ENCODE data around the gene TMEM256.

TMEM256 gene

GRCh38 chr17:7407082-7407481 lies 3.2 kb upstream of the TMEM256 start:
- TF ChIP-seq FOXP2 (optimal IDR thresholded peaks at IDR 0.05; ENCODE audit: borderline replicate concordance, extremely low read depth, extremely low read length, insufficient read depth) (no peak), SIN3A (IDR thresholded peaks at IDR 0.05; ENCODE audit: borderline replicate concordance, insufficient read depth, low read length) (no peak), TAF1 (IDR thresholded peaks at IDR 0.05; ENCODE audit: borderline replicate concordance, insufficient read depth, low read length) (no peak), REST (IDR thresholded peaks at IDR 0.05; ENCODE audit: insufficient read depth in 1 of 2, low read depth in 2 of 2, low read length in 2 of 2) (no peak), POLR2AphosphoS5 (IDR thresholded peaks at IDR 0.05; ENCODE audit: low read depth, low read length) (no peak)

DNA sequence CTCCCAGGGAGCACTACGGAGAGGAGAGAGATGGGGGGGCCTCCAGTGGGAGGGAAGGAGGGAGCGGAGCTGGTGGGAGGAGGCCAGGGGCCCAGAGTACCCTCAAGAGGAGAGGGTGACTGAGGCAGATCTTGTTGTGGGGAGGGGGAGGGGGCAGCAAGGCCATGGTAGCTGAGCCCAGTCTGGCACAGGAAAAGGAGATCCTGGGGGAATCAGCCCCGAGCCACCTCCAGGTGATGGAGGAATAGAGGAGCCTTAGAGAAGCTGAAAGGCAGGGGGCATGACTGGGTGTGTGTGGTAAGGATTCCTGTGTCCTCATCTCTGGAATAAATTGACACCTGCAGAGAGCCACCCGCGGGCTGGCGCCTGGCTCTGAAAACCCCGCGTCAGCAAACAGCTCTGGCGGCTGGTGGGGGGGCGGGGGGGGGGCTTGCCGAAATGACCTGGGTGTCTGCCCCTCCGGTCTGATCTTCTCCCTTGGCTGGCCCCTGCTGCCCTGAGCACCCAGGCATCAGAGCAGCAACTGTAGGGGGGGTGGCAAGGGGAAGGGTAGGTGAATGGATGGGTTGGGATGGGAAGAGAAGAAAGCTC lies 2.4 kb upstream of the TMEM256 start:
- no peak for TF ChIP-seq SIN3A (IDR thresholded peaks at IDR 0.05; ENCODE audit: borderline replicate concordance, insufficient read depth, low read length)
- no peak for TF ChIP-seq REST (IDR thresholded peaks at IDR 0.05; ENCODE audit: insufficient read depth in 1 of 2, low read depth in 2 of 2, low read length in 2 of 2)
- no peak for TF ChIP-seq POLR2AphosphoS5 (IDR thresholded peaks at IDR 0.05; ENCODE audit: low read depth, low read length)
- TF ChIP-seq FOXP2 (optimal IDR thresholded peaks at IDR 0.05; ENCODE audit: borderline replicate concordance, extremely low read depth, extremely low read length, insufficient read depth): no peak
- no peak for TF ChIP-seq TAF1 (IDR thresholded peaks at IDR 0.05; ENCODE audit: borderline replicate concordance, insufficient read depth, low read length)

DNA sequence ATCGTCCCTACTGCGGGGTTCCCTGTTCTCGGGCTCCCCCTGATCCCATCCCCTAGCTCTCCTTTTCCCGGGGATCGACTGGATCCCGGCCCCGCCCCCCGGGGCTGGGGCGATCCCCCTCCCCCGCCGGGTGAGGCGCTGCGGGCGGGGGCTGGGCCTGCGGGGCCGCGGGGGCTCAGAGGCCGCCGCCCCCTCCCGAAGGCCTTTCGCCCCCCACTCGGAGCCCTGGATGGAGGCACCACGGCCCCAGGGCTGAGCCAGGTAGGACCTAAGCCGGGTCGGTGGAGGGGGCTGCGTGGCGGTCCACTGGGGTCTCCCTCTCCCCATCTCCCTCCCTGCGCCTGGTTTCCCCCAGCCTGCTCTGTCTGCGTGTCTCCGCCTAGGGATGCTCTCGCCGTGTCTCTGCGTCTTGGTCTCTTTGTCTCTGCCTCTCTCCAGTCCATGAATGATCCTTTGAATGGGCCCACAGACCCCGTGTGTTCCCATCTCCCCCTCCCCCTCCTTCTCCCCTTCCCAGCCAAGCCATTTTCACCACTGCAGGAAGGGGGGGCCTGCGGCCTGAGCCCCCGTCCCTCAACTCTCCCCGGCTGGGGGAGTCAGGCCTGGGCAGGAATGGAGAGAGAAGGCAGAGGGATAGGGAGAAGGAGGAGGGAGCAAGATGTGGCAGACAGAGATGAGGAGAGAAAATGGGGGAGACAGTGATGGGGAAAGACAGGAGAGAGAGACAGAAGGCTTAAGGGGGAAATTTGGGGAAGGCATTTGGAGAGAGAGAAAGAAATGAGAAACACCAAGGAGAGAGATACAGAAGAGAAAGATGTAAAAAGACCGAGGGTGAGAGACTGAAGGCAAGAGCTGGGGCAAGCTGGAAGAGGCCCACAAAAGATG lies 1.7 kb upstream of the TMEM256 start:
- TF ChIP-seq REST (IDR thresholded peaks at IDR 0.05; ENCODE audit: insufficient read depth in 1 of 2, low read depth in 2 of 2, low read length in 2 of 2) (no peak), POLR2AphosphoS5 (IDR thresholded peaks at IDR 0.05; ENCODE audit: low read depth, low read length) (no peak), SIN3A (IDR thresholded peaks at IDR 0.05; ENCODE audit: borderline replicate concordance, insufficient read depth, low read length) (no peak), TAF1 (IDR thresholded peaks at IDR 0.05; ENCODE audit: borderline replicate concordance, insufficient read depth, low read length) (no peak), FOXP2 (optimal IDR thresholded peaks at IDR 0.05; ENCODE audit: borderline replicate concordance, extremely low read depth, extremely low read length, insufficient read depth) (no peak)

GRCh38 chr17:7404737-7405349 lies 946 bp upstream of the TMEM256 start:
- 0 out of 2 replicates have a peak, but pooled peaks have one; percentile 50 for TF ChIP-seq POLR2AphosphoS5 (IDR thresholded peaks at IDR 0.05; ENCODE audit: low read depth, low read length)
- no peak for TF ChIP-seq TAF1 (IDR thresholded peaks at IDR 0.05; ENCODE audit: borderline replicate concordance, insufficient read depth, low read length)
- TF ChIP-seq SIN3A (IDR thresholded peaks at IDR 0.05; ENCODE audit: borderline replicate concordance, insufficient read depth, low read length): no peak
- TF ChIP-seq FOXP2 (optimal IDR thresholded peaks at IDR 0.05; ENCODE audit: borderline replicate concordance, extremely low read depth, extremely low read length, insufficient read depth): no peak

GRCh38 chr17:7403727-7403976 lies 245 bp downstream of the TMEM256 start:
- TF ChIP-seq FOXP2 (optimal IDR thresholded peaks at IDR 0.05; ENCODE audit: borderline replicate concordance, extremely low read depth, extremely low read length, insufficient read depth): no peak
- no peak for TF ChIP-seq SIN3A (IDR thresholded peaks at IDR 0.05; ENCODE audit: borderline replicate concordance, insufficient read depth, low read length)
- no peak for TF ChIP-seq REST (IDR thresholded peaks at IDR 0.05; ENCODE audit: insufficient read depth in 1 of 2, low read depth in 2 of 2, low read length in 2 of 2)
- TF ChIP-seq POLR2AphosphoS5 (IDR thresholded peaks at IDR 0.05; ENCODE audit: low read depth, low read length): no peak
- TF ChIP-seq TAF1 (IDR thresholded peaks at IDR 0.05; ENCODE audit: borderline replicate concordance, insufficient read depth, low read length): no peak
